Calu3 (cell line): Measurements from ENCODE around the gene ALK. TPM values are rescaled to one million over a fixed set of nuclear protein-coding genes. Genes with fewer than 3 reads are reported as not detected.

Experiments used
- BruUV-seq: library from RNA; stranded (reverse); fragments of 400-500 nt; replicated peaks from 2 replicates; lab custom pipeline; 2021; lab: Mats Ljungman, UMichigan
- CTCF ChIA-PET: fragments of 300-600 bp; sonication (Branson Sonifier 250); formaldehyde crosslinking; loops from one replicate; lab custom pipeline; 2022; ENCODE audit warnings: antibody characterized with exemption; lab: Charles Lee
- DNase-seq: peaks from one replicate; pipeline ENCODE4 v3.0.0; 2022
- H3K27ac Mint-ChIP-seq: one replicate; pipeline ENCODE4 v1.8.0; 2022; ENCODE audit warnings: mixed read lengths; ENCODE audit not compliant: unreplicated experiment
- H3K27me3 Mint-ChIP-seq: one replicate; pipeline ENCODE4 v1.8.0; 2022; ENCODE audit warnings: mixed read lengths; ENCODE audit not compliant: unreplicated experiment
- H3K36me3 Mint-ChIP-seq: one replicate; pipeline ENCODE4 v1.8.0; 2022; ENCODE audit warnings: mild to moderate bottlenecking, moderate library complexity, mixed read lengths; ENCODE audit not compliant: insufficient read depth, unreplicated experiment
- H3K4me1 Mint-ChIP-seq: one replicate; pipeline ENCODE4 v1.8.0; 2022; ENCODE audit warnings: mild to moderate bottlenecking, low read depth, mixed read lengths; ENCODE audit not compliant: unreplicated experiment
- H3K4me3 Mint-ChIP-seq: one replicate; pipeline ENCODE4 v1.8.0; 2022; ENCODE audit warnings: mild to moderate bottlenecking, low read depth, moderate library complexity, mixed read lengths; ENCODE audit not compliant: unreplicated experiment
- H3K9me3 Mint-ChIP-seq: one replicate; pipeline ENCODE4 v1.8.0; 2022; ENCODE audit warnings: low read depth, mixed read lengths; ENCODE audit not compliant: unreplicated experiment
- intact Hi-C: fragments of 100-400 bp; cut with micrococcal nuclease; formaldehyde crosslinking; loops from one replicate; pipeline ENCODE4 v1.10.0; 2022; ENCODE audit not compliant: unreplicated experiment
- total RNA-seq: library from RNA; stranded (reverse); gene quantifications from 2 replicates; pipeline ENCODE4 v1.2.3, GENCODE V29; 2022
- TF ChIP-seq, protein P1 (sequence below): fragments of 200-600 bp; IDR thresholded peaks from one replicate; pipeline ENCODE4 v1.8.0; 2022; ENCODE audit warnings: antibody characterized with exemption; ENCODE audit not compliant: unreplicated experiment

ALK gene
- total RNA-seq, 1 experiment from 2014 or later: not detected

GRCh38 chr2:29583104-29583503 is 338.3 kb downstream of the ALK start:
- Mint-ChIP-seq H3K4me1 (no peaks in the 10 kb centered on the region), H3K36me3 (no peaks in the 10 kb centered on the region), H3K27ac (no peak overlapping the region), H3K4me3 (no peak overlapping the region), H3K9me3 (no peaks in the 10 kb centered on the region), H3K27me3 (peaks cover 72% of the 10 kb centered on the region)
- DNase-seq: no peak
- intact Hi-C loops: no loop called here
- TF ChIP-seq, protein P1, sequence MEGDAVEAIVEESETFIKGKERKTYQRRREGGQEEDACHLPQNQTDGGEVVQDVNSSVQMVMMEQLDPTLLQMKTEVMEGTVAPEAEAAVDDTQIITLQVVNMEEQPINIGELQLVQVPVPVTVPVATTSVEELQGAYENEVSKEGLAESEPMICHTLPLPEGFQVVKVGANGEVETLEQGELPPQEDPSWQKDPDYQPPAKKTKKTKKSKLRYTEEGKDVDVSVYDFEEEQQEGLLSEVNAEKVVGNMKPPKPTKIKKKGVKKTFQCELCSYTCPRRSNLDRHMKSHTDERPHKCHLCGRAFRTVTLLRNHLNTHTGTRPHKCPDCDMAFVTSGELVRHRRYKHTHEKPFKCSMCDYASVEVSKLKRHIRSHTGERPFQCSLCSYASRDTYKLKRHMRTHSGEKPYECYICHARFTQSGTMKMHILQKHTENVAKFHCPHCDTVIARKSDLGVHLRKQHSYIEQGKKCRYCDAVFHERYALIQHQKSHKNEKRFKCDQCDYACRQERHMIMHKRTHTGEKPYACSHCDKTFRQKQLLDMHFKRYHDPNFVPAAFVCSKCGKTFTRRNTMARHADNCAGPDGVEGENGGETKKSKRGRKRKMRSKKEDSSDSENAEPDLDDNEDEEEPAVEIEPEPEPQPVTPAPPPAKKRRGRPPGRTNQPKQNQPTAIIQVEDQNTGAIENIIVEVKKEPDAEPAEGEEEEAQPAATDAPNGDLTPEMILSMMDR: no peak
- CTCF ChIA-PET: no interaction called here
- no TSS peak for BruUV-seq

- no peak overlapping the region for H3K27ac Mint-ChIP-seq
- intact Hi-C loops: no loop called here
- H3K4me1 Mint-ChIP-seq: no peaks in the 10 kb centered on the region
- no peak for DNase-seq
- no peaks in the 10 kb centered on the region for H3K9me3 Mint-ChIP-seq
- TF ChIP-seq, protein P1: no peak
- no peak overlapping the region for H3K4me3 Mint-ChIP-seq
- peaks cover 73% of the 10 kb centered on the region for H3K27me3 Mint-ChIP-seq
- no TSS peak for BruUV-seq
- H3K36me3 Mint-ChIP-seq: no peaks in the 10 kb centered on the region
- CTCF ChIA-PET: no interaction called here
Observed at GRCh38 chr2:29582062-29582461, 339.3 kb downstream of the ALK start.

GRCh38 chr2:29580223-29580622 is 341.2 kb downstream of the ALK start:
- DNase-seq: no peak
- Mint-ChIP-seq H3K36me3 (no peaks in the 10 kb centered on the region), H3K4me1 (no peaks in the 10 kb centered on the region), H3K9me3 (no peaks in the 10 kb centered on the region), H3K4me3 (no peak overlapping the region), H3K27me3 (peaks cover 86% of the 10 kb centered on the region), H3K27ac (no peak overlapping the region)
- CTCF ChIA-PET: no interaction called here
- TF ChIP-seq, protein P1: no peak
- no TSS peak for BruUV-seq
- intact Hi-C loops: no loop called here

DNA sequence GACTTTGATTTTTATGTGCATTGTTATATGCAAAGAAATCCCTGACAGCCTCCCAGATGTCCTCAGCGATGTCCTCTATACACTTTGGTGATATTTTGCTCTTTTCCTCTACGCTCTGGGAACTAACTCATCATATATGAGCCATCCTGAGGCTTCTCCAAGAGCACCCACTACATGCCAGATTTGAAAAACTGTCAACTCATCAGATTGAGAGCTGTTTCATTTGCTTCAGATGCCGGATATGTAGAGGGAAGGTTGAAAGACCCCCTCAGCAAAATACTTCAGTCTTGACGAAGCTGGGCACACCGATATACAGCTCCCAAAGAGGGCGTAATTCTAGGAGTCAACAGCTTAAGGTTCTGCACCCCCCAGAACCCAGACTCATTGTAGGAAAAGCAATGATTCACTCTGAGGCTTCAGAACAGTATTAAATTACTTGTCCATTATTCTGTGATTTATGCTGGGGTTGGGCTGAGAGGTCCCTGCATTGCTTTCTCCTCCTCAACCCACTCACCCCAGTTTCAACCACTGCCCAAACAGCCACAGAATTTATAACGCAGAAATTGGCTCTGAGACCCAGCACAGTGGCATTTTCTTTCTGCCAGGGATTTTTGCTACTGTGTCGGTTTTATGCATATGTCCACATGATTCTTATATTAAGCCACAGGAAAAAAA is 341.8 kb downstream of the ALK start:
- H3K9me3 Mint-ChIP-seq: no peaks in the 10 kb centered on the region
- CTCF ChIA-PET: no interaction called here
- no peaks in the 10 kb centered on the region for H3K4me1 Mint-ChIP-seq
- intact Hi-C loops: no loop called here
- H3K4me3 Mint-ChIP-seq: no peak overlapping the region
- DNase-seq: no peak
- H3K27ac Mint-ChIP-seq: no peak overlapping the region
- no TSS peak for BruUV-seq
- H3K27me3 Mint-ChIP-seq: peaks cover 92% of the 10 kb centered on the region
- TF ChIP-seq, protein P1: no peak
- H3K36me3 Mint-ChIP-seq: no peaks in the 10 kb centered on the region
